HEK293 (cell line): ENCODE data around the gene GHRH.

Source experiments
- CTCF ChIA-PET: fragments of 350-600 bp; formaldehyde crosslinking; extraction: SDS; loops from one replicate; lab custom pipeline; 2021; ENCODE audit warnings: antibody characterized with exemption; lab: Yijun Ruan, JAX
- POLR2A ChIA-PET: fragments of 300-600 bp; formaldehyde crosslinking; extraction: SDS; loops from one replicate; lab custom pipeline; 2020; ENCODE audit warnings: antibody characterized with exemption, inconsistent platforms; lab: Yijun Ruan, JAX
- H3K27ac ChIP-seq: fragments of 200-500 bp; sonication (Bioruptor generic); 2 replicates; pipeline ENCODE4 v1.5.1; 2014; ENCODE audit warnings: low read depth, low read length, control low read depth, inconsistent platforms; ENCODE audit errors: extremely low read depth
- H3K36me3 ChIP-seq, 2 experiments: fragments of 200-500 bp in 1 of 2; sonication (Bioruptor generic) in 1 of 2; 1 replicate in 1 of 2; 2 replicates in 1 of 2; pipeline ENCODE4 v1.5.1; 2014 to 2017; ENCODE audit warnings: inconsistent platforms in 2 of 2, low read length in 2 of 2; ENCODE audit not compliant: control insufficient read depth in 2 of 2, insufficient read depth in 1 of 2
- H3K4me1 ChIP-seq: fragments of 200-500 bp; sonication (Bioruptor generic); 2 replicates; pipeline ENCODE4 v1.5.1; 2014; ENCODE audit warnings: mild to moderate bottlenecking, low read length, inconsistent platforms; ENCODE audit not compliant: control insufficient read depth, insufficient read depth
- H3K4me3 ChIP-seq: 2 replicates; pipeline ENCODE4 v1.5.1; 2011; ENCODE audit warnings: low read depth, mild to moderate bottlenecking, control low read depth, low read length, moderate library complexity
- H3K9me3 ChIP-seq: fragments of 200-500 bp; sonication (Bioruptor generic); 2 replicates; pipeline ENCODE4 v1.5.1; 2014; ENCODE audit warnings: low read depth, low read length, inconsistent platforms; ENCODE audit not compliant: control insufficient read depth, insufficient read depth
- GLIS1 ChIP-seq: fragments of 450-650 bp; formaldehyde crosslinking; IDR thresholded peaks from 2 replicates; pipeline ENCODE4 v1.5.1; 2016; ENCODE audit warnings: missing biosample characterization, missing genetic modification characterization
- HOXC10 ChIP-seq: sonication (generic); formaldehyde crosslinking; IDR thresholded peaks from 2 replicates; pipeline ENCODE4 v1.8.1; 2023; ENCODE audit warnings: mild to moderate bottlenecking, missing genetic modification reagents
- KLF16 ChIP-seq: fragments of 450-650 bp; formaldehyde crosslinking; IDR thresholded peaks from 2 replicates; pipeline ENCODE4 v1.5.1; 2017; ENCODE audit warnings: missing biosample characterization, missing genetic modification characterization
- KLF7 ChIP-seq: fragments of 450-650 bp; formaldehyde crosslinking; IDR thresholded peaks from 2 replicates; pipeline ENCODE4 v1.5.1; 2016; ENCODE audit warnings: missing biosample characterization, missing genetic modification characterization, borderline replicate concordance
- RBAK ChIP-seq: fragments of 450-650 bp; formaldehyde crosslinking; IDR thresholded peaks from 2 replicates; pipeline ENCODE4 v1.5.1; 2016; ENCODE audit warnings: missing biosample characterization, missing genetic modification characterization
- TRIM28 ChIP-seq: IDR thresholded peaks from 2 replicates; pipeline ENCODE4 v1.6.1; 2011; ENCODE audit warnings: low read length, control low read depth, borderline replicate concordance
- WT1 ChIP-seq: fragments of 450-650 bp; formaldehyde crosslinking; IDR thresholded peaks from 2 replicates; pipeline ENCODE4 v1.5.1; 2016; ENCODE audit warnings: missing biosample characterization, missing genetic modification characterization
- YY2 ChIP-seq: fragments of 450-650 bp; formaldehyde crosslinking; IDR thresholded peaks from 2 replicates; pipeline ENCODE4 v1.5.1; 2016; ENCODE audit warnings: missing biosample characterization, missing genetic modification characterization
- ZFP37 ChIP-seq: fragments of 450-650 bp; formaldehyde crosslinking; IDR thresholded peaks from 2 replicates; pipeline ENCODE4 v1.5.1; 2016; ENCODE audit warnings: missing biosample characterization, missing genetic modification characterization
- ZNF10 ChIP-seq: fragments of 450-650 bp; formaldehyde crosslinking; IDR thresholded peaks from 2 replicates; pipeline ENCODE4 v1.5.1; 2017; ENCODE audit warnings: missing biosample characterization, missing genetic modification characterization
- ZNF140 ChIP-seq: fragments of 450-650 bp; formaldehyde crosslinking; IDR thresholded peaks from 2 replicates; pipeline ENCODE4 v1.5.1; 2016; ENCODE audit warnings: missing biosample characterization, missing genetic modification characterization
- ZNF221 ChIP-seq: fragments of 450-650 bp; formaldehyde crosslinking; IDR thresholded peaks from 2 replicates; pipeline ENCODE4 v1.5.1; 2017; ENCODE audit warnings: missing biosample characterization, missing genetic modification characterization, borderline replicate concordance
- ZNF223 ChIP-seq: fragments of 450-650 bp; formaldehyde crosslinking; IDR thresholded peaks from 2 replicates; pipeline ENCODE4 v1.5.1; 2016; ENCODE audit warnings: missing biosample characterization, missing genetic modification characterization
- ZNF23 ChIP-seq: fragments of 450-650 bp; formaldehyde crosslinking; IDR thresholded peaks from 2 replicates; pipeline ENCODE4 v1.5.1; 2016; ENCODE audit warnings: missing biosample characterization, missing genetic modification characterization, borderline replicate concordance
- ZNF514 ChIP-seq: fragments of 450-650 bp; formaldehyde crosslinking; IDR thresholded peaks from 2 replicates; pipeline ENCODE4 v1.5.1; 2016; ENCODE audit warnings: missing biosample characterization, missing genetic modification characterization
- ZNF600 ChIP-seq: fragments of 450-650 bp; formaldehyde crosslinking; IDR thresholded peaks from 2 replicates; pipeline ENCODE4 v1.5.1; 2016; ENCODE audit warnings: missing biosample characterization, missing genetic modification characterization
- ZNF629 ChIP-seq: fragments of 450-650 bp; formaldehyde crosslinking; IDR thresholded peaks from 2 replicates; pipeline ENCODE4 v1.5.1; 2017; ENCODE audit warnings: missing biosample characterization, missing genetic modification characterization
- ZNF654 ChIP-seq: fragments of 450-650 bp; formaldehyde crosslinking; IDR thresholded peaks from 2 replicates; pipeline ENCODE4 v1.5.1; 2016; ENCODE audit warnings: low read depth, missing biosample characterization, missing genetic modification characterization
- ZNF660 ChIP-seq: fragments of 450-650 bp; IDR thresholded peaks from 2 replicates; pipeline ENCODE4 v1.5.1; 2018; ENCODE audit warnings: missing biosample characterization, mild to moderate bottlenecking, missing genetic modification characterization
- ZNF747 ChIP-seq: fragments of 450-650 bp; formaldehyde crosslinking; IDR thresholded peaks from 2 replicates; pipeline ENCODE4 v1.5.1; 2016; ENCODE audit warnings: missing biosample characterization, missing genetic modification characterization
- TF ChIP-seq, protein P1 (sequence below): fragments of 450-650 bp; formaldehyde crosslinking; IDR thresholded peaks from 2 replicates; pipeline ENCODE4 v1.5.1; 2016; ENCODE audit warnings: missing biosample characterization, missing genetic modification characterization
- TF ChIP-seq, protein P2 (sequence below): fragments of 450-650 bp; formaldehyde crosslinking; IDR thresholded peaks from 2 replicates; pipeline ENCODE4 v1.5.1; 2016; ENCODE audit warnings: missing biosample characterization, missing genetic modification characterization

Gene GHRH

DNA sequence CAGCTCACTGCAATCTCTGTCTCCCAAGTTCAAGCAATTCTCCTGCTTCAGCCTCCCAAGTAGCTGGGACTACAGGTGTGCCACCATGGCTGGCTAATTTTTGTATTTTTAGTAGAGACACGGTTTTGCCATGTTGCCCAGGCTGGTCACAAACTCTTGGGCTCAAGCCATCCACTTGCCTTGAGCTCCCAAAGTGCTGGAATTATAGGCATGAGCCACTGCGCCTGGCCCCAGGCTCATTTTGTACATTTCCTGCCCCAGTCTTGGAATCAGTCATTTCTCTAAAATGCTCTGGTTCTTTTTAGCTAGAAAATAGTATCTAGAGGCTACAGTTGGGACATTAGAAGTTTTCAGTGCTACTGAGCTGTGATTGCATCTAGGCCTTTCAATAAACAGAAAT lies 41.4 kb upstream of the GHRH start:
- H3K4me1 ChIP-seq, result no peaks in the 10 kb centered on the region
- POLR2A ChIA-PET, result interaction anchor here (0.7 to 1.1 kb wide), 2 partner anchors 32 to 43 kb away, joined by 3 read pairs; partner anchors contain the start of gene SRC
- peaks cover 10 to 70% of the 10 kb centered on the region in 2 experiments for H3K36me3 ChIP-seq
- no peaks in the 10 kb centered on the region for H3K9me3 ChIP-seq
- CTCF ChIA-PET, result interaction anchor here (0.7 kb wide), 1 partner anchor 861 kb away, joined by 4 read pairs; no protein-coding TSS in a partner anchor
- TF ChIP-seq ZNF747 (tag by site-specific recombination) (no peak), ZFP37 (tag by site-specific recombination) (no peak), WT1 (tag by site-specific recombination) (no peak), KLF7 (tag by site-specific recombination) (no peak), ZNF223 (tag by site-specific recombination) (no peak), KLF16 (tag by site-specific recombination) (no peak), ZNF654 (tag by site-specific recombination) (no peak), YY2 (tag by site-specific recombination) (no peak), ZNF10 (tag by site-specific recombination) (no peak), ZNF660 (no peak), HOXC10 (CRISPR knock-in tag) (no peak), ZNF629 (no peak), TRIM28 (no peak)
- TF ChIP-seq, protein P1, sequence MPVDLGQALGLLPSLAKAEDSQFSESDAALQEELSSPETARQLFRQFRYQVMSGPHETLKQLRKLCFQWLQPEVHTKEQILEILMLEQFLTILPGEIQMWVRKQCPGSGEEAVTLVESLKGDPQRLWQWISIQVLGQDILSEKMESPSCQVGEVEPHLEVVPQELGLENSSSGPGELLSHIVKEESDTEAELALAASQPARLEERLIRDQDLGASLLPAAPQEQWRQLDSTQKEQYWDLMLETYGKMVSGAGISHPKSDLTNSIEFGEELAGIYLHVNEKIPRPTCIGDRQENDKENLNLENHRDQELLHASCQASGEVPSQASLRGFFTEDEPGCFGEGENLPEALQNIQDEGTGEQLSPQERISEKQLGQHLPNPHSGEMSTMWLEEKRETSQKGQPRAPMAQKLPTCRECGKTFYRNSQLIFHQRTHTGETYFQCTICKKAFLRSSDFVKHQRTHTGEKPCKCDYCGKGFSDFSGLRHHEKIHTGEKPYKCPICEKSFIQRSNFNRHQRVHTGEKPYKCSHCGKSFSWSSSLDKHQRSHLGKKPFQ (tag by site-specific recombination), result no peak
- H3K27ac ChIP-seq, result no peak overlapping the region
- H3K4me3 ChIP-seq, result no peak overlapping the region

DNA sequence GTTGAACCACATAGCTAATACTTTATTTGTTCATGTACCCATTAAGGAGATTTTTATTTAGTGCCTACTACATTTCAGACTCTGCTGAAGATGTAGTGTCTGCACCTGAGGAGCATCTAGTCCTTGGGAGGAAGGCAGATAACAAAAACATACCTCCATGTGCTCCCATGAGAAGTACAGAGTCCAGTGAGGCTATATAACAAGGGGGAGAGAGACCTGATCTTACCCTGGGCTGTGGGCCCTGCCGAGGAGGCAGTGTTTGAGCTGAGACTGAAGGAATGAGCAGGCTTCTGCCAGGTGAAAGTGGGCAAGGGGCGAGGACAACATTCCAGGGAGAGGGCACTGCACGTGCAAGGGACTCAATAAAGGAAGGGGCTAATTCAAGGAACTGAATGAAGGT lies 39.9 kb upstream of the GHRH start:
- Histone ChIP-seq H3K4me1 (no peaks in the 10 kb centered on the region), H3K9me3 (no peaks in the 10 kb centered on the region), H3K36me3 (peaks cover 10 to 66% of the 10 kb centered on the region in 2 experiments), H3K27ac (no peak overlapping the region), H3K4me3 (no peak overlapping the region)
- POLR2A ChIA-PET, result no interaction called here
- TF ChIP-seq ZNF221 (no peak), ZNF660 (no peak), ZNF600 (tag by site-specific recombination) (no peak), RBAK (tag by site-specific recombination) (no peak), ZNF140 (tag by site-specific recombination) (no peak), GLIS1 (tag by site-specific recombination) (no peak)
- TF ChIP-seq, protein P1 (tag by site-specific recombination), result no peak
- TF ChIP-seq, protein P2, sequence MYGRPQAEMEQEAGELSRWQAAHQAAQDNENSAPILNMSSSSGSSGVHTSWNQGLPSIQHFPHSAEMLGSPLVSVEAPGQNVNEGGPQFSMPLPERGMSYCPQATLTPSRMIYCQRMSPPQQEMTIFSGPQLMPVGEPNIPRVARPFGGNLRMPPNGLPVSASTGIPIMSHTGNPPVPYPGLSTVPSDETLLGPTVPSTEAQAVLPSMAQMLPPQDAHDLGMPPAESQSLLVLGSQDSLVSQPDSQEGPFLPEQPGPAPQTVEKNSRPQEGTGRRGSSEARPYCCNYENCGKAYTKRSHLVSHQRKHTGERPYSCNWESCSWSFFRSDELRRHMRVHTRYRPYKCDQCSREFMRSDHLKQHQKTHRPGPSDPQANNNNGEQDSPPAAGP (tag by site-specific recombination), result no peak
- CTCF ChIA-PET, result interaction anchor here (1.6 kb wide), 1 partner anchor 32 kb away, joined by 3 read pairs; no protein-coding TSS in a partner anchor

DNA sequence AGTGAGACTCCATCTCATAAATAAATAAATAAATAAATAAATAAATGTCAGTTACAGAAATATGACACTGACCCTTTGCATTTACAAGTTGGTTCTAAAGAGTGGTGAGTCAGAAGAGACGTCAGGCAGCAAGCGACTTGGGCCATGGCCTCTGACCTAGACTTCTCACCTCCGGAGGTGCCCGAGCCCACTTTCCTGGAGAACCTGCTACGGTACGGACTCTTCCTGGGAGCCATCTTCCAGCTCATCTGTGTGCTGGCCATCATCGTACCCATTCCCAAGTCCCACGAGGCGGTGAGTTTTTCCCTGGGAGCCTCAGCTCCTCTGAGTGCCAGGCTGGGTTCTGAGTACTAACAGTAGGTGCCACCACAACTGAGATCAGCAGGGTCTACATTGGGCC lies 39.5 kb upstream of the GHRH start:
- H3K36me3 ChIP-seq, result peaks cover 10 to 64% of the 10 kb centered on the region in 2 experiments
- H3K4me1 ChIP-seq, result no peaks in the 10 kb centered on the region
- H3K27ac ChIP-seq, result no peak overlapping the region
- ChIA-PET POLR2A (no interaction called here), CTCF (interaction anchor here (1.6 kb wide), 1 partner anchor 32 kb away, joined by 3 read pairs; no protein-coding TSS in a partner anchor)
- H3K4me3 ChIP-seq, result no peak overlapping the region
- no peaks in the 10 kb centered on the region for H3K9me3 ChIP-seq
- TF ChIP-seq ZNF514 (no peak), ZNF23 (no peak)
